UCSD-AML1 (cell line): Measurements from ENCODE around the gene IFNLR1.

ENCODE experiments used
- DNase-seq: peaks from one replicate; lab custom pipeline; 2025; ENCODE audit not compliant: unreplicated experiment; lab: John Stamatoyannopoulos, UW

Gene IFNLR1

GRCh38 chr1:24178407-24178806 is 8.7 kb downstream of the IFNLR1 start:
- DNase-seq: no peak

DNA sequence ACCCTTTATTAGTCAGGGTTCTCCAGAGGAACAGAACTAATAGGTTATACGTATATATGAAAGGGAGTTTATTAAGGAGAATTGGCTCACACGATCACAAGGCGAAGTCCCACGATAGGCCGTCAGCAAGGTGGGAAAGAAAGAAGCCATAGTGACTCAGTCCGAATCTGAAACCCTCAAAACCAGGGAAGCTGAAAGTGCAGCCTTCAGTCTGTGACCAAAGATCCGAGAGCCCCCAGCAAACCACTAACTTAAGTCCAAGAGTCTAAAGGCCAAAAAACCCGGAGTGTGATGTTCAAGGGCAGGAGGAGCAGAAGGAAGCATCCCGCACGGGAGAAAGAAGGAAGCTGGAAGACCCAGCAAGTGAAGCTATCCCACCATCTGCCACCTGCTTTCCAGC is 9.9 kb downstream of the IFNLR1 start:
- no peak for DNase-seq

GRCh38 chr1:24175033-24175755 is 11.9 kb downstream of the IFNLR1 start:
- no peak for DNase-seq

- DNase-seq: no peak
These were observed 13.2 kb downstream of the IFNLR1 start for GRCh38 chr1:24173638-24174575.

GRCh38 chr1:24172598-24172997 is 14.5 kb downstream of the IFNLR1 start:
- DNase-seq: no peak

GRCh38 chr1:24169286-24169685 is 17.8 kb downstream of the IFNLR1 start:
- DNase-seq: no peak

DNA sequence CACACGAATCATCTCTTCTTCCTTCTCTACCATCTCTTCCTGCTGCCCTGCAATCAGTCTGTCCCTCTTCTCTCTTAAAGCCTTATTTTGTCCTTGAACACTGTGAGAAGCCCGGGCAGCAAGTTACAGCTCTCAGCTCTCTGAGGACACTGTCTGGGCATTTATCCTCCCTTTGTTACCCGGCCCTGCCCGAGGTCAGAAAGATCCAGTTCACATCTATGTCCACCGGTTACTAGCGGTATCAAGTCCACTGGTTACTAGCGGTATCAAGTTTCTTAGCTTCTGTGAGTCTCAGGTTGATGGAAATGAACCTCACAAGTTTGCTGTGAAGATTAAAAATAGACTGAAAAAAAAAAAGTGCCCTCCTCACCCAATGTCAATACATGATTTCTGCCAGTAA is 18.8 kb downstream of the IFNLR1 start:
- no peak for DNase-seq

DNA sequence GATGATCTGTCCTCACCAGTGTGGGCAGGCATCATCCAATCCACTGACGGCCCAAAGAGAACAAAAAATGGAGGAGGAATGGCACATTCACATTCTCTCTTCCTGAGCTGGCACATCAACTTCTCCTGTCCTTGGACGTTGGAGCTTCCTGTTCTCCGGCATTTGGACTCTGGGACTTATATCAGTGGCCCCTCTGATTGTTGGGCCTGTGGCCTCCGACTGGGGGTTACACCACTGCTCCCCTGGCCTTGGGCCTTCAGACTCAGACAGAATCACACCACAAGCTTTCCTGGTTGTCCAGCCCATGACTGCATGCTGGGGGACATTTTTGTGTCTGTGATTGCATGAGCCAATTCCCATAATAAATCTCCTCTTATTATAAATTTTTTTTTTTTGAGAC is 20.1 kb downstream of the IFNLR1 start:
- DNase-seq: no peak

DNA sequence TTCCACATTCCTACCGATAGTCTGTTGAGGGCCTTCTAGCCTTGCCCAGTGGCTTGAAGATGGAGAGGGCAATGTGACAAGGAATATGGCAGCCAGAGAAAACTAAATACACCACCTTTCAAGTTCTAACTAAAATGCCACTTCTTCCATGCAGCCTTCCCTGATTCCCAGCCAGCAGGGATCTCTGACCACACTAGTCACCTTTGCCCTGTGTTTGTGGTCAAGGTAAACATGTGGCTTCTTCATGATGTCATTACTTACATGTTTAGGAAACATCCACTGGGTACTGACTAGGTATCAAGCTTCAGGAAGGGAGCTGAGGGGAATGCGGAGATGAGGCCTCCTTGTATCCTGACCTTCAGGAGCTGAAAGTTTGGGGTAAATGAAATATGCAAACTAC is 21.6 kb downstream of the IFNLR1 start:
- no peak for DNase-seq

- no peak for DNase-seq
These were observed 23.1 kb downstream of the IFNLR1 start for GRCh38 chr1:24164004-24164403.

DNA sequence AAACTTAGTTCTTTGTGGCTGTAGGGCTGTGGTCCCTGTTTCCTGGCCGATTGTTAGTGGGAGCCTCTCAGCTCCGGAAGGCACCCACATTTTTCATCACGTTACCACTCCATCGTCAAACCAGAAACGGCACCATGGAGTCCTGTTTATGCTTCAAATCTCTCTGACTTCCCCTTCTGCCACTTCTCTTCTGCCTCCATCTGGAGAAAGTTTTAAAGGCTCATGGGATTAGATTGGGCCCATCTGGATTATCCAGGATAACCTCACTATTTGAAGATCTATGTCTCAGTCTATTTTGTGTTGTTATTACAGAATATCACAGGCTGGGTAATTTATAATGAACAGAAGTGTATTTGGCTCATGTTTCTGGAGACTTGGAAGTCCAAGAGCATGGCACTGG is 24.9 kb downstream of the IFNLR1 start:
- DNase-seq: no peak

DNA sequence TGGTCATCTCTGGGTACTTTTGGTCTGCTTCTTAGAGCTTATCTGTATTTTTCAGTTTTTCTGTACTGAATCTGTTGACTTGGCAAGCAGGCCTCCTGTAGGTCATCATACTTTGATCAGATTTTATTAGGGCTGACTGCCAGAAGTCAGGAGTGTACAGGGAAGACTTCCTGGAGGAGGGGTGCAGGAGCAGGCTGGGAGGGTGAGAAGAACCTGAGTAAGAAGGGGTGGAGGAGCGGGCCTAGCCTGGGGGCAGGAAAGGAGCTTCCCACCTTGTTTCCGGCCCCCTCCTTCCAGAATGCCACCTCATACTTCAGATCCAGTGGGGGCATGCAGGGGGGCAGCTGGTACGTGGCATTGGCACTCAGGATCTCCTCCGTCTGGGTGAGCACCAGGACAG is 25.8 kb downstream of the IFNLR1 start:
- DNase-seq: no peak

DNA sequence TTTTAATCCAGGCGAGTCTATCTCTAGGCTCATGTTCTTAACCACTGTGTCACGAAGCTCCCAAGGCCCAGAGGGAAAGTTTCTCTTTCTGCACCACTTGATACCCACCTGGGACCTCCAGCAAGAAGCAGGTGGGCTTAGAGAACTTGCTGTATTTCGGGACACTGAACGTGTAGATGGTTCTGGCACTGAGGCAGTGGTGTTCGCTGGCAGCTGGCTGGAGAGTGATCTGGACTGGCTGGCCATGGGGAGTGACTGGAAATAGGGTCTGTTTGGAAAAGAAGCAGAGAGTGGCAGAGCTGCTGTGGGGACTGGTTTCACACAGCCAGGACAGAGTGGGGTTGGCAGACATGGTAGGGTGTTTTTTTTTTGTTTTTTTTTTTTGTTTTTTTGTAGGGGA is 27.7 kb downstream of the IFNLR1 start:
- DNase-seq: no peak

- DNase-seq: no peak
These were observed 29.1 kb downstream of the IFNLR1 start for GRCh38 chr1:24157918-24158481.

DNA sequence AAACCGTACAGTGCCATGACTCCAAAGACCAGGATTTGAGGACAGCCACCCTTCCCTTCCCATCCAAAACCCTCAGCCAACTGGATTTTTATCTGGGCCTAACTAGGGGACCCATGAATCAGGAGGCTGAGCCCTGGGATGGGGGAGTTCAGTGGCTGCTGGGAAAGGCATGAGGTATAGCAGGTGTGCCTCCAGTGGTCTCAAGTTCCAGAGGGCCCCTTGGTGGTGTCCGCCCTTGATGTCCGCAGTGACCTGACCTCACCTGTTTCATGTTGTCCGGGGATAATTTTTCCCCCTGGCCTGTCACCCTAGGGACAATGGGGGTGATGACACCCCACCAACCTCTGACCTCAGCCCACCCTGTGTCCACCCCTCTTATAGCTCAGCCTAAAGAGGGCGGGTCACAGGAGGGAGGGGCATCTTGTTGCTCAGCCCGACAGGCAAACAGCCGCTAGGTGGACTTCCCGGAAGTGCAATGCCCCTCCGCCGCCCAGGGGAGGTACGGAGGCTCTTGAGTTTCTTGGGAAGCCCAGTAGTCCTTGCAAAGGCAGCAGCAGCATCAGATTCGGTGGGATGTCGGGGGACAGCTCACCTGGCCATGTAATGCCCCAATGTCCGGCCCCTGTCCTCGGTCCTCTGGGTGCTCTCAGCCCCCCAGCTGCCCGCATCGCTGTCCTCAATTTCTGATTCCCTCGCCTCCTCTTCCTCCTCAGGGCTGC is 30.4 kb downstream of the IFNLR1 start:
- no peak for DNase-seq

- no peak for DNase-seq
These were observed 31.9 kb downstream of the IFNLR1 start for GRCh38 chr1:24155011-24155782.

DNA sequence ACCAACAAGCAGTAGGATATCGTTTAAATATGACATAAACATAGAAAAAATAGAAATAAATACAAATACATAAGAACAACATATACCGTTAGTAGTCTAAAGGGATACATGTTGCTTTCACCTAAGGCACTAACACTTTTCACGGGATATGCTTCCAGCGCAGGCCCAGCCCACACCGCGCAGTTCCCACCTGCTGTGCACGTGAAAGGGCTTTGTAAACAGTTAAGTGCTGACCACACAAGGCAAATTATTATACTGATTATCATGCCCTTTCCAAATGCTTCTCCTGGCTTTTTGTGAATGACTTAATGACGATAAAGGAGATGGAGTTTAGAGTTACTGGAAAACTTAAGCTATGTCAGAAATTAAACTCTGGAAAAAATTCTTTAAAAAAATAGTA is 32.9 kb downstream of the IFNLR1 start:
- DNase-seq: no peak

- no peak for DNase-seq
These were observed 34.2 kb downstream of the IFNLR1 start for GRCh38 chr1:24152631-24153494.

DNA sequence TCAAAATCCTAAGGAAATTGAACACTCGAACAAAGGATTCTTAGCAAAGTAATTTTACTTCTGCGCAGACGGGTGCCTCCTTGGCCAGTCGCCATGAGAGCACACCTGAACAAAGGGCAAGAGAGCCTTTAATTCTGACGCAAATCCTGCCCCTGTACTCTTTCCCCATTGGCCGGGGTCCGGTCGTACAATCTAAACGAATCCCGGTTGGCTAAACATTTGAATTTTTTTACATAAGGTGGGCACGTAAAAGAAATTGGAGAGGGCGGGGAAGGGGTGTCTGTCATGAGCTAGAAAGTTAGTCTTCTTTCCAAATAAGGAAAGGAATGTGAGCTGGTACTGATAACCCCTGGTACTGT is 35.9 kb downstream of the IFNLR1 start:
- DNase-seq: no peak
